Fibroblast of skin of back (primary cell): Measurements from ENCODE around the gene MBOAT7.
"Not testable (repeated sequence)": the region's sequence is repeated elsewhere in the genome, so short reads cannot be mapped to it uniquely, and the experiment has no call there.

Experiments
- DNase-seq: peaks from one replicate; pipeline ENCODE4 v3.0.0-alpha.2; 2013

Gene MBOAT7

DNA sequence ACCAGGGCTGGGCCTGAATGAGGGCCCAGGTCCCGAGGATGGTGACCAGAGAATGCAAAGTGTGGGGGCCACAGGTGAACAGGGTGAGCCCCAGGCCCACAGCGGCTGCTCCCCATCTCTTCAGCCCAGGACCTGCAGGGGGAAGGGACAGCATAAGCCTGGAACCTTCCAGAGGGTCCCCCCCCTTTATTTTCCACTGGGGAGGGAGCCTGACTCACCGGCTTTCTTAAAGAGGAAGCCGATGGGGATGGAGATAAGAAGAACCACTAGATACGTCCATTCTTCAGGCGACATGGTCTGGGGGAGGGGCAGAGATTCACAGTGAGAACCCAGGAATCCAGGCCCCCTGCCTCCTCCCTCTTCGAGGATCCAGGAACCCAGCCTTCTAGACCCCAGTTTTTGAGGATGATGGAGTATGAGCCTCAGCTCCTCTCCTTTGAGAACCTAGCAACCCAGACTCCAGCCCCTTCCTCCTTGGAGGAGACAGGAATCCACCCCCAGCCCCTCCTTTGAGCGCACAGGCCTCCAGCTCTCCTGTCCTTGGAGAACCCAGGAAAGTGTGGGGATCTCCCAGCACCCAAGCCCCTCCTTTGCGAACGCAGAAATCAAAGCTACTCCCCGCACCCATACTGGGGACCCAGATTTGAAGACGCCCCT is 1.0 kb downstream of the MBOAT7 start:
- peak; percentile 61 for DNase-seq

DNA sequence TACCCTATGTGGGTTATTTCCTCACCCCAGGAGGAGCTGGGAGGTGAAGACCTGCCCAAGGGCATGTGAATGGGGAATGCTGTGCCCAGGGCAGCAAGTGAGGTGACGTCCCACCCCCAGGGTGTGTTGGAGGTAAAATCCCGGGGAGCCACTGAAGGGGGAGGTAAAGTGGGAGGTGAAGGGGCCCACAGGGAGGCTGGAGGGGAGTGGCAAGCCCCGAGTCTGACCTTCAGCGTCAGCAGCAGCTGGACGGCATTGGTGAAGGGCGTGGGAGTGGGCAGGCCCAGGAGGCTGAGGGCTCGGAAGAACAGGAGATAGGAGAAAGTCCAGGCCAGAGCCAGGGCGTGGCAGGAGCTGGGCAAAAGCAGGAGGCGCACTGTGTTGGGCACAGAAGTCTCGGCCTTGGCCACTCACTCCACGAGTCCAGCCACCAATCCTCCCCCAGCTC is 2.4 kb downstream of the MBOAT7 start:
- no peak for DNase-seq

DNA sequence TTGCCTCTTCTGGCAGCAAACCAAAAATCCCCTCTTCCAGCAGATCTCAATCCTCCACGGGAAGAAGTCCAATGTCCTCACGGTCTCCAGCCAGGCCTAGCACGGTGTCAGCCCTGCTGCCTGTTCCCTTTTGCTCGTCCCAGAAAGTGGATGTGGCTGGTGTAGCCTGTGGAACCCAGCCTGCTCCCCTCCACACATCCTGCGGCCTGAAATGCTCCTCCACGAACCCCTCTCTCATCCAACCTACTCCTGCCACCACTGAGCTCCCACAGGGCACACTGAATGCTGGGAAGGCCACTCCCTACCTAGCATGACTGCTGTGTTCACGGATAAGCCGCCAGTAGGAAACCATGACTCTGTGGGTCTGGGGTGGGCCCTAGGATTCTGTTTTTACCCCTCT is 3.0 kb downstream of the MBOAT7 start:
- DNase-seq, result no peak

DNA sequence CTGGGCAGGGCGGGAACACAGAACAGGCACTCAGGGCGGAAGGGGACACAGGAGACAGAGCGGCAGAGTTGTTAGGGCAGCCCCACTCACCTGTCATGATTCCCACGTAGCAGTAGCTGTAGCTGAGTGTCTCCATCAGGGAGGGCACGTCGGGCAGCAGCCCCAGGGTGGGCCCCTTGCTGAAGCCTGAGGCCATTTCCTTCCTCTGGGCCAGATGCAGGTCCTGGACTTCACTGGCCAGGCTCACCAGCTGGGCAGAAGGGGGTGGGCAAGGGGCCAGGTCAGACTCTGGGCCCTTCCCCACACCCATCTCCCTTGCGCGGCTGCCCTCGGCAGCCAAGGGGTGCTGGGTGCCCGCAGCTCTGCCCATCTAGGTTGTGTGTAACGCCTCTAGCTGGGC is 5.9 kb downstream of the MBOAT7 start:
- no peak for DNase-seq

DNA sequence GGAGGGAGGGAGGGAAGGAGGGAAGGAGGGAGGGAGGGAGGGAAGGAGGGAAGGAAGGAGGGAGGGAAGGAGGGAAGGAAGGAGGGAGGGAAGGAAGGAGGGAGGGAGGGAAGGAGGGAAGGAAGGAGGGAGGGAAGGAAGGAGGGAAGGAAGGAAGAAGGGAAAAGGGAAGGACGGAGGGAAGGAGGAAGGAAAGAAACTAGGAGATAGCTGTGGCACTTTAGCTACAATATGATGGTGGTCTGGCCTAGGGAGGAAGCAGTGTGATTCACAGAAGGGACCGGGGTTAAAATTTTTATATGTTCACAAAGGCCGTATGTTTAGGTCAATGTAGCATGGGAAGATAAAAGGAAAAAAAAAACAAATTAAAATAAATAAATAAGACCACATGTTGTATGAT is 7.5 kb downstream of the MBOAT7 start:
- DNase-seq, result not testable (repeated sequence)

DNA sequence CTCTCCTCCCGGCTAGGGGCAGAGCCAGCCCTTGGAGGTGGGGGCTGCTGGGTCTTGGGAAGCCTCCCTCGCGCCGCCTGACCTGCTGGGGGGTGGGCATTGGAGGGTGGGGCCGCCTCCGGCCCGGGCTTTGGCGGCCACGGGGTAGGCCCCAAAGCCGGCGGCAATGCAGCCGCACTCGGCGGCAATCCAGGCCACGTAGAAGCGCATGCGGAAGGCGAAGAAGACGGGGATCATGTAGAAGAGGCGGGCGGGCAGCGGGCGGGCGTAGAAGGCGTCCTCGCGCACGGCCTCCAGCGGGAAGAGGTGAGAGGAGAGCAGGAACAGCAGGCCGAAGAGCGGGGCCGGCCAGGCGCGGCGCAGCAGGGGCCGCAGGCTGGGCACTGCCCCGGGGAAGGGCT is 8.7 kb downstream of the MBOAT7 start:
- no peak for DNase-seq

DNA sequence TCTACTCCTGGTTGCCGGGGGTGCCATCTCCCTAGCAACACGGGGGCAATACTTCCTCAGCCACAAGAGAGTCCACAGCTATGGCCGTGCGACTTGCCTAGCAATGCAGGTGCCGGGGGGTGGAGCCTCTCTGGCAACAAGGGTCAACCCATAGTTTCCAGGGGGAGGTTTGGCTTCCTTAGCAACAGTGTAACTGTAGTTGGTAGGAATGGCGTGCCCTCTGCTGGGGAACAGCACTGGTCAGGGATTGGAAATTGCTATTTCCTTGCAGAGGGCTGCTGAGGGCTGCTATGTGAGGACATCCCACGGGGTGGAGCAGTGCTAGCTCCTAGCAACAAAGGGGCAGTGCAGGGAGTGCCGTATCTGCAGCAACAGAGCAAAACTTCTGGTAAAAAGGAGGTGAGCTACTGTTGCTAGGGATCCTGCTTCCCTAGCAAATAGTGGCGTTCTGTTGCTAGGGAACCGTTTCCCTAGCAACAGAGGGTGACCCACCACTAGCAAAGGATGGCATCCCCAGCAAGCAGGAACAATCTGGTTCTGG is 9.4 kb downstream of the MBOAT7 start:
- DNase-seq, result peak; percentile 52

DNA sequence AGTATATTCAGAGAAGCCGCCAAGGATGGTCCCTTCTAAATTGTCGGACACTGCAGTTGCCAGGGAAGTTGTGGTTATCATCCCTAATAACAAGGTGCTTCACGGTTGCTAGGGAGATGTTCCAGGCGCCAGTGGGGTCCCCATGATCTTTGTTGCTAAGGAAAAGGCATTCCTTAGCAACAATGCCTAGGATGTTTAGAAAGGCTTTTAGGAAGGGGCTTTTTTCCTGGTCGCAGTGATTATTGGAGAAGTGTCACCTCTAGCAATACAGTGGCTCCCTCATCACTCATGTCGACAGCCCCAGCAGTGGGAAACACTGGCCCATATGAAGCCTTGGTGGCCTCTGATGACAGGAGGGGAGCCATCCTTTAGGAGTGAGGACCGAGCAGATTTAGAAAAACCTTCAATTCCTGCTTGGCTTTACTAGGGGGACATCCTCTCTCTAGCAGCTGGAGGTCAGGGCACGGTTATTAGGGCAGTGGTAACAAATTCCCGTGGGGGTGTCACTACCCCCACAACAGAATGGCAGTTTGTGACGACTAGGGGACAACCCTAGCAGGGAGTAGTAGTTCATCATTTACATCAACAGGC is 10.0 kb downstream of the MBOAT7 start:
- no peak for DNase-seq

DNA sequence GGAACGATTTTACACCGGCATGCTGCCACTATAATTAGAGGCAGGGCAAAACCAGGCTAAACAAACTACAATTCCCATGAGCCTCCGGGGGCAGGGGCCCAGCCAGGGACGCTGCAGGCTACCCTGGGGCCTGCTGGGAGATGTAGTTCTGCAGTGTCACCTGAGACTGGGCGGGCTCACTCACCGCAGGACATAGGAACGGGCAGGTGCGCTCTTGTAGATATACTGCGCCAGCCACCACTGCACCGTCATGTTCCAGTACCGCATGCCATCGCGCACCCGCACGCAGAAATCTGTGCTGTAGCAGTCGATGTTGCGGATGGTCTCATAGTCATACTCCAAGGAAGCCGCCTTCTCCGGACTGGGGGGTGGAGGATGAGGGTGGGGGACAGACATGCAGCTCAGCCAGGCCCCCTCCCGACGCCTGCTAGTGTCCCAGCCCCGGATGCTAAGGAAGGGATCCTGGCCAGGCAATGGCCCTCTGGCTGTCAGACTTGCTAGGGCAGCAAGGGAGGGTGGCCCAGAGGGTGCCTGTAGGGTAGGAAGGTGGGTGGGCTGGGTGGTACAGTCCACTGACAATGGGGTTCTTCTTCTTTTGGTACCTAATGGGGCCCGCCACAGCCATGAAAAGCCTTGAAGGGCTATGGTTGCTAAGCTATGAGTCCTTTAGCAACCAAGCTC is 10.7 kb downstream of the MBOAT7 start:
- no peak for DNase-seq

DNA sequence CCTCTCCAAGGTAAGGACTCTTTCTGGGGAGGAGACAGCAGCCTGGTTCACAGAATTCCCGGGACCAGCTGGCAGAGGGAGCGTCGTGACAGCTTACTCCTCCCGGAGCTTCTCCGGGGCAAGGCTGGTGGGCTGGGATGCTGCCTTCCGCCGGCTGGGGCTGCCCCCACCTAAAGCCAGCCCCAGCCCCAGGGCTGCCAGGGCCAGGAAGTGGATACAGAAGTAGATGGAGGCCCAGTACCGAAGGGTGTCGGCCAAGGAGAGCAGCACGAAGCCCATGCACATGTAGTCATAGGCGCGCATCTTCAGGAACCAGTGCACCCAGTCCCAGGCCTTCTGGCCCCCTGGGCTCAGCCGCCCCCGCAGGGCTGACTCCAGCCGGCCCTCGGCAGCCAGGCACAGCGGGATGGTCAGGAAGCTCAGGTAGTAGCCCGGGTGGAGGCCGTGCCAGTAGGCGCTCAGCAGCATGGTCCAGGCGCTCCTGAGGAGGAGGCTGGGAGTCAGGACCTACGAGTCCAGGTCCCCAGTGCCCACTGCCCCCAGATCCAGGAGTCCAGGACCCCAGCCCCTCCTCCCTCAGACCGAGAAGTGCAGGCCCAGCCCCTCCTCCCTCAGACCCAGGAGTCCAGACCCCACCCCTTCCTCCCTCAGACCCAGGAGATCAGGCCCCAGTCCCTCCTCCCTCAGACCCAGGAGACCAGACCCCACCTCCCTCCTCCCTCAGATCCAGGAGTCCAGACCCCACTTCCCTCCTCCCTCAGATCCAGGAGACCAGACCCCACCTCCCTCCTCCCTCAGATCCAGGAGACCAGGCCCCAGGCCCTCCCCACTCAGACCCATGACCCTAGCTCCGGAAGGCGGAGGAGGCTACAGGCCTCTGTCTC is 15.2 kb downstream of the MBOAT7 start:
- no peak for DNase-seq

DNA sequence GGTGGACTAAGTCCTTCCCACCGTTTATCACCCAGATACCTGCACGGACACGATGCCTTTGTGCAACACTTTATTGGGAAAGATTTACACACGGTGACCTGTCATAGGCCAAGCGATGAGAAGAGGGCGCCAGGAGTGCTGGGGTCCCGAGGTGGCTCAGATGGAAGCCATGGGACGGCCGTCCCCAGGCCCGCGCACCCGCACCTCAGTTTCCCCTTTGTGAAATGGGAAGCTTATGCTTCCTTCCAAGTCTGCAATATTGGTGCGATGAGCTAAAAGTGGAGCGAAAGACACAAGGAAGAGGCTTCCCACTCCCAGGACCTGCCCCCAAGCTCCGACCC is 16.1 kb downstream of the MBOAT7 start:
- DNase-seq, result no peak

DNA sequence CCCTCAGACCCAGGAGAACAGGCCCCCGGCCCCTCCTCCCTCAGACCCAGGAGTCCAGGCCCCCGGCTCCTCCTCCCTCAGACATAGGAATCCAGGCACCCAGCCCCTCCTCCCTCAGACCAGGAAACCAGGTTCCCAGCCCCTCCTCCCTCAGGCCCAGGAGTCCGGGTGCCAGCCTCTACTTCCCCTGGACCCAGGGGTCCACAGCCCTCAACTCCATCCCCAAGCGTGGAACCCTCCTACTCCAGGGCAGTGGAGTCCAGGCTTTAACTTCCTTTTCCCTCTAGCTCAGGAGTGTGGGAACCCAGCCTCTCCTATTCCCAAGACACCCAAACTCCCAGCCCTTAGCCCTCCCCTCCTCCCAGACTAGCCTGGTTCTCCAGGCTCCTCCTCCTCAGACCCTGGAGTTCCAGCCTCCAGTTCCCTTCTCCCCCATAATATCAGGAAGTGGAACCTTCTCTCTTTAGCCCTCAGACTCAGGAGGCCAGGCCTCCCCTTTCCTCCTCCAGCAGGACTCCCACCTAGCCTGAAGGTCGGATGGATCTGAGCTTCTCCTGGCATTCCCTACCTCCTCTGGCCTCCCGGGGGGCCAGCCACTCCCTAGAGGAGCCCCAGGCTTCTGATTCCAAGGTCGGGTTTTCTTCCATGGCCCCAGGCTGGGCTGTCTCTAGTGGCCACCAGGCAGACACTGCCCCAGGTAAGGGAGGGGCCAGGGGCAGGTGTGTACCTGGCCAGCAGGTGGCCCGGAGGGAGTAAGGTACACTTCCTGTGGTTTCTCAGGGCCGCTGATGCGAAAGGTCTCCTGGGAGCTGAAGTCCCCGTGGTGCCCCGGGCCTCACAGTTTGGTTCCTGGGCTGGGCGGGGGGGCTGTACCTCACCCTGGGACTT is 16.7 kb downstream of the MBOAT7 start, which contains the start of gene TMC4:
TSS of gene TMC4 (minus strand) at position 690 of the 888 bp plus-strand sequence. CDS start at position 647, 43 bp downstream.
- peak; percentile 58 for DNase-seq

DNA sequence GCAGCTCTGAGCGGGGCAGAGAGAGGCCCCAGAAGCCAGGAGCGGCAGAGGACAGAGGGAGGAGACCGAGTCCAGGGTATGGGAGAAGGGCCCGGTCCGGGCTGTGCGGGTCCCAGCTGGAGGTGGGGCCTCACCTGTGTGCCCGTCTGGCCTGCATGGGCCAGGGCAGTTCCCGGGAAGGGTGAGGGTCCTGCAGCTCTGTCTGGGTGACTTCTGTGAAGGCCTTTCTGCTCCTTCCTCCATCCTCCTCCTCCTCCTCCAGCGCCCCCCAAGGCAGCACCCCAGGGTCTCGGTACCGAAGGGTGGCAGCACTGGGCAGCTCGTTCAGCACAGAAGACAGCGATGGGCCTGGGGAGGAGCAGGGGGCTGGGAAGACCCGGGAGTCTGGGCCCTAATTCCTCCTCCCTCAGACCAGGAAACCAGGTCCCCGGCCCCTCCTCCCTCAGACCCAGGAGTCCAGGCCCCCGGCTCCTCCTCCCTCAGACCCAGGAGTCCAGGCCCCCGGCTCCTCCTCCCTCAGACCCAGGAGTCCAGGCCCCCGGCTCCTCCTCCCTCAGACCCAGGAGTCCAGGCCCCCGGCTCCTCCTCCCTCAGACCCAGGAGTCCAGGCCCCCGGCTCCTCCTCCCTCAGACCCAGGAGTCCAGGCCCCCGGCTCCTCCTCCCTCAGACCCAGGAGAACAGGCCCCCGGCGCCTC is 17.5 kb downstream of the MBOAT7 start:
- not testable (repeated sequence) for DNase-seq

DNA sequence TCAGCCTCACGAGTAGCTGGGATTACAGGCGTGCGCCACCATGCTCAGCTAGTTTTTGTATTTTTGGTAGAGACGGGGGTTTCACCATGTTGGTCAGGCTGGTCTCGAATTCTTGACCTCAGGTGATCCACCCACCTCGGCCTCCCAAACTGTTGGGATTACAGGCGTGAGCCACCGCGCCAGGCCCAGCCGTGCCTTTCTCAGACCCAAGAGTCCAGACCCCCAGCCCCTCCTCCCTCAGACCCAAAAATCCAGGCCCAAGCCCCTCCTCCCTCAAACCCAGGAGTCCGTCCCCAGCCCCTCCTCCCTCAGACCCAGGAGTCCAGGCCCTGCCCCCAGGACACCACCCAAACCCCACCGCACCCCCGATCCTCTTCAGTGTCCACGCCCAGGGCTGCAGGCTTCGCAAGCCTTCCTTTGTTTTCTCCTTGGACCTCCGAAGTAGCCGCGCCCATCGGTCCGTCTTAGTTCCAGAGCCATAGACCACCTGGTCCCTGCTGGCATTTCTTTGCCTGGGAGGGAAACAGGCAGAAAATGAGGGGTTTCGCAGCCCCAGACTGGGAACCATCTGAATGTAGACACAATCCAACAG is 20.1 kb downstream of the MBOAT7 start:
- no peak for DNase-seq

DNA sequence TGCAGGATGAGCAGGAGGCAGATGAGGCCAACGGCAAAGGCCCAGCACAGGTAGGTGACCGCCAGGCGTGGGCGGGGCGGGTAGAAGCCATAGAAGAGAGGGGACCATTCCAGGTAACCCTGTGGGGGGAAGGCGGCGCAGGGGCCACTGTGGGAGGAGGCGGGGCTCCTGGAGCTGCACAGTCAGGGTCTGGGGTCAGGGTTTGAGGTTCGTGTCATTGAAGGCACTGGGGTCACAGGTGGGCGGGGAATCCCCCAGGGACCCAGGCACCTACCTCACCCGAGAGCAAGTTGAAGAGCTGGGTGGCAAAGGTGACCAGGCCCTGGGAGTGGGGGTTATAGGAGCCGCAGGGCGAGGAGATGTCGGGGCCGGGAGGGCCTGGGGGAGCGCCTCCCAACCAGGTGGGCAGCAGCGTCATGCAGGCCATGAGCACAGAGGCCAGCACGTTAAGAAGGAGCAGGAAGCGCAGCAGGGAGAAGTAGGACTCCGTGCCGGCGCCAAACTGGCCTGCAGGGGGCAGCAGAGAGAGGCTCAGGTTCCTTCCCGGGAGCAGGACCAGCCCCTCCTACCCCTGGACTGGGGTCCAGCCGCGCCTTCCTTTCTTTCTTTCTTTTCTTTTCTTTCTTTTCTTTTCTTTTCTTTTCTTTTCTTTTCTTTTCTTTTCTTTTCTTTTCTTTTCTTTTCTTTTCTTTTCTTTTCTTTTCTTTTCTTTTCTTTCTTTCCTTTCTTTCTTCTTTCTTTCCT is 21.0 kb downstream of the MBOAT7 start:
- peak; percentile 79 for DNase-seq

DNA sequence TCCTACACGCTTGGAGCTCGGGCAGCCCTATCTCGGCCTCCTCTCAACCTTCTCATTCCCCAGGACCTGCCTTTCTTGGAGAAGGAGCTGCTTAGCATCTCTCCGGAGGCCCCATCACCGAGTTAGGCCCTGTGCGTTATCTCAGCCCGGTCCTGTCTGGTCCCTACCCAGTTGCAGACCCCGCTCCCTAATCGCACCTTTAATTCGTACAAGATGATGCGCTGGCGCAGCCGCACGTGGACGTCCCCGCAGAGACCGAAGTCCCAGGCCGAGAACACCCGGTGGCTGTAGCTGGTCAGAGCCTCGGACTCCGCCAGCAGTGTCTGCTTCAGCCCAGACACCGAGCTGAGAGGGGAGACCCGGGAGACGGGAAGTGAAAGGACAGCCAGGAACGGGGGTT is 24.2 kb downstream of the MBOAT7 start:
- DNase-seq, result no peak

DNA sequence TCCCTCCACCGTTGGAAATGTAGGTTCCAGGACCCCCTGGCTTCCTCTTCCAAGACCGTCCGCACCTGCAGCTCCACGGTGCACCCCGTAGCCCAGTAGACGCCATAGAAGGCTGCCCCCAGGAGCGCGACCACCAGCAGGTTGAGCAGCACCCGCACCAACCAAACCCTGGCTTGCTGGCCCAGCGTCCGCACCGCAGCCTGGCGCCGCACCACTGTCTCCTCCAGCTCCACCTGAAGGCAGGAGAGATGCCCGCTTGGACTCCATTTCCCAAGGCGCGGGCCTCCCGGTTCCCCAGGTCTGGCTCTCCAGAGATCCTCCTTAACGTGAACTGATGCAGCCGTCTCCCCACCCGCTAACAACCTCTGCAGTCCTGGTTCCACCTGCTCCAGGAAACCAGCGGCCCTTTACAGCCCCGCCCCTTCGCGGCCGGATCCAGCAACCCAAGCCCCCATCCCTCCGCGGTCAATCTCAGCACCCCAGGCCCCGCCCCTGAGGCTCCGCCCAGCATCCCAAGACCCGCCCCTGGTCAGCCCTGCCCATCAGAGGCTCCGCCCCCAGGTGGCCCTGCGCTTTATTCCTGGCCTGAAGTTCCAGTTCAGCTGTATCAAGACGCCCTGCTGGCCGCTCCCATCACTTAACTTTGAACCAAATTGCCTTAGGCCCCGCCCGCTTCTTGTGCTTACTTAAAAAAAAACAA is 24.9 kb downstream of the MBOAT7 start:
- DNase-seq, result peak; percentile 65

DNA sequence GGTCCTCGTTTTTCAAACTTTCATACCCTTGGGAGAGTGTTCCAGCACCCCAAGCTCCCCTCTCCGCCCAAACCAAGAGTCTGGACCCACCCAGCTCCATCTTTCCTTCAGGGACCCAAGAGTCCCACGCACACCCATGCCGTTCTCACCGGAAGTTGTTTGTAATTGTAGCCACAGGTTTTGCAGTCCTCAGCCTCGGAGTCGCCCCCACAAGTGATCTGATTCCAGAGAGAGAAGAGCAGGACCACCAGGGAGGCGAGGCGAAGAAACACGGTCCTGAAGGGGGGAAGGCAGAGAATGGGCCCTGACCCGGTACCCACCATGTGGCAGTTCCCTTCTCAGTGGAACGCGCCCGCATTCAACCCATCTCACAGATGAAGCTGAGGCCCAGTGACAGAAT is 26.5 kb downstream of the MBOAT7 start:
- DNase-seq, result no peak

DNA sequence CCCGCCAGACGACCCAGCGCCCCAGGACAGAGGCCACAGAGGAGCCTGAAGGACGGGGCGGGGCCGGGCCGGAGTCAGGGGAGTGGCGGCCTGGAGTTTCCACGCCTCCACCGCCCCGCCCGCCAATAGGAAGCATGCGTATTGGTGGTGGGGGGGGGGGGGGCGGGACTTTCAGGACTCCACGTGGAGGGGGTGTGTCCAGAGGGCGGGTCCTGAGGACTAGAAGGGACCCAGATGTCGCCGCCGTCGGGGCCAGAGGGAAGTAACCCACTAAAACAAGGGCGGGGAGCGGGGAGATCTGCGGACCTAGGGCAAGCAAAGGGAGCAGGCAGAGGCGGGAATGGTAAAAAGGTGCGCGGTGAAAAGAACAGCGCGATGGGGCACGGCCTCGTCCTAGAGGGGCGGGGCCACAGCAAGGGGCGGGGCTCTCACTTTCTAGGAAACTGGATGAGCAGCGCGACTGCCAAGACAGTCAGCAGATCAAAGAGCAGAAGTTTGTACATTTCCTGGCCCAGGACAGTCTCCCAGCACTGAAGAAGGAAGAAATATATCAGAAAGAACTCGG is 27.1 kb downstream of the MBOAT7 start:
- DNase-seq, result peak; percentile 70
